SH-SY5Y (cell line): Measurements from ENCODE around the gene GRAMD2A.

Experiments used
- GATA2 ChIP-seq: IDR thresholded peaks from 2 replicates; pipeline ENCODE4 v1.6.1; 2011; ENCODE audit warnings: mild to moderate bottlenecking, low read depth, low read length
- GATA3 ChIP-seq: IDR thresholded peaks from 2 replicates; pipeline ENCODE4 v1.6.1; 2011; ENCODE audit warnings: low read depth, mild to moderate bottlenecking, low read length, moderate library complexity

Gene GRAMD2A

GRCh38 chr15:72229076-72229946 is 31.7 kb upstream of the GRAMD2A start:
- TF ChIP-seq GATA3 (no peak), GATA2 (no peak)

- no peak for TF ChIP-seq GATA3
- TF ChIP-seq GATA2: no peak
These were observed 30.1 kb upstream of the GRAMD2A start for GRCh38 chr15:72227720-72228119.

- no peak for TF ChIP-seq GATA3
- no peak for TF ChIP-seq GATA2
These were observed 29.6 kb upstream of the GRAMD2A start for GRCh38 chr15:72227192-72227586.

DNA sequence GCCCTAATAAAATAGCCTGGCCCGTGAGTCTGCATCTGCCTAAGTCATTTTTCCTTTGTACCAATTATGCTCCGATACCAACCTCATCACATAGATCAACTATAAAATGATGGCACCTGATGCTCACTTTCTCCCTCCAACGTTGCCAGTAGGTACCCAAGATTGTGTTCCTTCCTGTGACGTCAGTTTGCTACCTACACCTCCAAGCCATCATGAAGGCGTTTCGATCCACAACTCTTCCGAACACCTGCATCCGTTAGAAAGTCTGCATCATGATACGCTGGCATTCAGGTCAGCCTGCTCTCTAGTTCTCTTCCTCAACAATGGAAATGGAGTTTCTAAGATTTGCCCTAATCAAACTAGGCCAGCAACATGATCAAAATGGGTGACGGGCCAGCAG is 25.7 kb upstream of the GRAMD2A start:
- TF ChIP-seq GATA3: no peak
- no peak for TF ChIP-seq GATA2

DNA sequence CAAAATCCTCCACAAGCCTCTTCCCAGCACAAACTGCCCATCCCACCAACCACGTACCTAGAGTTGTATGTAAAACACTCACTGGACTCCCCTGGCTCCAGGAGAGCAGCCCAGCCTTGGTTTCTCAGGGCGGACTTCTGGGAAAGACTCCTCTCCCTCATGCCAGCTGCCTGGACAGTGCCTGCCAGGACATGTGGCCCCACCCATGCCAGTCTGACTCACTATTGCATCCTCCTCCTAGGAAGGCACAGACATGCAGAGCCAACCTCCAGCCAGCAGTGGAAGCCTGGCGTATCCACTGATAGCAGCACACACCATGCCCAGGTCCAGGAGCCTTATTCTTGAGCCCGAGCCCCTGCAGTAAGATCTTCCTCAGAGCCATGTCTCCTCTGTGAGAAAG is 24.8 kb upstream of the GRAMD2A start:
- TF ChIP-seq GATA2 (no peak), GATA3 (no peak)

DNA sequence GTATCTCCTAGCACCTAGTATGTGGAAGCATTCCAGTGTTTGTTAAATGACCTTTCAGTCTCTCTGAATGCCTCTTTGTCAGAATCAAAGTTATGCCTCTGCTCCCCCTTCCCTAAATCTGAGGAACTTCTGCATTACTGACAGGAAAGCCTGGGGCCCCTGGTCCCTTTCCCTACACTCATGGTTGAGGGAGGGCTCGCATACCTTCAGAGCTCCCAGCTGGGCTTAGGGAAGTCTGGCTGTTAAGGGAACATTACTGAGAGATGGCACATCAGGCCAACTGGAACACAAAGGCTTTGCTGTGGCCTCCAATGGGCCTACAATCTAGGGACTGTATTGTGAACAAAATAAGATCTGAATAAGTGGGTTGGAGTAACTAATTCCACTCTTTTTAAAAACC is 23.1 kb upstream of the GRAMD2A start:
- TF ChIP-seq GATA3 (no peak), GATA2 (no peak)

DNA sequence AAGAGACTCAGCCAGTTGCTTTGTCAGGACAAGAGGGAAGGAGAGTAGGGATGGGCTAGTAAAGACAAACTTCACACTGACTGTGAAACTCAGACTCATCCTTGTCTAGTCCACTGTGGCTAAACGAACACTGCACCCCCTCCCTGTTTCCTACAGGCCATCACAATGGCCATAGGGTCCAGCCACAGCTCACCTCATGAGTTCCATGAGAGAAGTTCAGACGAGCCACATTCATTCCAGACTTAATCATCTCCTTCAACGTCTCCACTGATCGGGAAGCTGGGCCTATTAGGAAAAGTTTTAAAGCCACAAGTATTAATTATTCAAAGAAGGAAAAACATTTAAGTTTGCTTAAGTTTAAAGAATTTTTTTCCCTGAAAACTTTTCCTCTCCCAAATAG is 19.6 kb upstream of the GRAMD2A start:
- TF ChIP-seq GATA2: no peak
- no peak for TF ChIP-seq GATA3

DNA sequence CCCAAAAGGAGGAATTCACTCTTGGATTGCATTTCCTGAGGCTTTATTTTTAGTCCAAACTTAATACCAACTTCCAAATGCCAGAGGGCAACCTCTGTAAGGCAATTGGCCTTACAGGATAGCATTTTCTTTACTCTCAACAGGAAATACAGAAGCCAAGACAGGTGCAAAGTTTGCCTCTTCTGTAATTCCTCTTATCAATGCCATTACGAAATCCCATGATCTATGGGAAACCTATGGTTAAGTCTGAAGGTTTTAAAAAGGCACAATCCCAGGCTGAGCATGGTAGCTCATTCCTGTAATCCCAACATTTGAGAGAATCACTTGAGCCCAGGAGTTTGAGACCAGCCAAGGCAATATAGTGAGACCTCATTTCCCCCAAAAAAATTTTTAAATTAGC is 18.5 kb upstream of the GRAMD2A start:
- no peak for TF ChIP-seq GATA2
- TF ChIP-seq GATA3: no peak

DNA sequence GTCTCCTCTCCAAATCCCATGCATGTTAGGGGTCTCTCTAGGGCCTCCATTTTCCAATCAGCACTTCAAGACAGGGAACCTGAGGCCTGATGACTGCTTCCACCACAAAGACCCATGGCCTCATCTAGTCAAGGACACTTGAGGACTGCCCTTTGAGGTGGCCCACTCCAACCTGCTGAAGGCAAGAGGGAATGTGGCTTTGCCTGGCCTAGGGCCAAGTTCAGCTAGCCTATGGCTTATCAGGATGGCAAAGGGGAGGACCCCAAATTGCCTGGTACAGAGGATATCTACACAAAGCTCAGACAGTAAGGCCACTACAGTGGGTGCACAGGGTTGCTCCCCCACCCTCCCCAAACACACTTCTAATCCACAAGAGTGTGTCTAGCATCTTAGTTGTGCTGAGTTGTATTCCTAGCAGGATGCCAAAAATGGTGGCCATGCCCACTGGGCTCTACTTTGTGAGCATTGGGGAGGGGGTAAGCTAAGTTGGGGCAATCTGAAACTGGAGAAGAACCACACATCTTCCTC is 10.0 kb upstream of the GRAMD2A start:
- TF ChIP-seq GATA3 (no peak), GATA2 (no peak)

GRCh38 chr15:72206677-72207000 is 9.1 kb upstream of the GRAMD2A start:
- TF ChIP-seq GATA3 (no peak), GATA2 (no peak)

GRCh38 chr15:72205896-72206676 is 8.5 kb upstream of the GRAMD2A start:
- TF ChIP-seq GATA2 (no peak), GATA3 (no peak)

- no peak for TF ChIP-seq GATA2
- no peak for TF ChIP-seq GATA3
These were observed 7.7 kb upstream of the GRAMD2A start for GRCh38 chr15:72205273-72205672.

GRCh38 chr15:72203507-72203837 is 5.9 kb upstream of the GRAMD2A start:
- no peak for TF ChIP-seq GATA2
- no peak for TF ChIP-seq GATA3

GRCh38 chr15:72202801-72203506 is 5.4 kb upstream of the GRAMD2A start:
- TF ChIP-seq GATA2 (no peak), GATA3 (no peak)

DNA sequence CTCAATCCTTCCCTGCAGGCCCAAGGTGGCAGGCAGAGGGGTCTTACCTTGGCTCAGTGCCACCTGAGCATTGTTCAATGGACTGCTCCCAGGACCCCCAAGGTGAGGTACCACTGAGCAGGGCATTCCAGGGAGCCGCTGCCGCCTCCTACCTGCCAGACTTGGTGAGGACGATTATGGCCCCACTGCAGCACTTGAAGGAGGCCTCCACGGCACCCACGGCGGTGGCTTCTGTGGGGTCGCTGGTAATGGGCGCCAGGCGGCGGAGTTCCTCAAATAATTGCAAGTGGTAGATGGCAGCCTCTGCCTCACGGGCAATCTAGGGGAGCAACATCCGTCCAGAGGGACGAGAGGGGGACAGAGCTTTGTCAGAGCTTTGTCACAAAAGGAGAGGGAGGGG is 4.7 kb upstream of the GRAMD2A start:
- TF ChIP-seq GATA2: no peak
- TF ChIP-seq GATA3: no peak
